H1 (cell line): ENCODE measurements around the gene MOSMO.

Experiments used
- BRCA1 ChIP-seq: IDR thresholded peaks from 2 replicates; pipeline ENCODE4 v1.6.1; 2012; ENCODE audit warnings: low read depth, low read length, improper control_type of control experiment
- CTCF ChIP-seq, 3 experiments: IDR thresholded peaks; 1 replicate in 2 of 3; 2 replicates in 1 of 3; pipeline versions ENCODE4 v1.5.1 to v1.6.1; 2011; ENCODE audit warnings: low read length in 3 of 3, mild to moderate bottlenecking in 3 of 3, inconsistent platforms in 2 of 3, low read depth in 1 of 3, moderate library complexity in 1 of 3; ENCODE audit not compliant: insufficient read depth in 1 of 3; ENCODE audit errors: control extremely low read depth in 1 of 3
- EP300 ChIP-seq, 2 experiments: IDR thresholded peaks; 1 replicate in 1 of 2; 2 replicates in 1 of 2; pipeline ENCODE4 v1.6.1; 2011 to 2012; ENCODE audit warnings: low read depth in 2 of 2, low read length in 2 of 2, mild to moderate bottlenecking in 2 of 2, borderline replicate concordance in 1 of 2, inconsistent platforms in 1 of 2, moderate library complexity in 1 of 2
- EZH2 ChIP-seq: fragments of 200-600 bp; sonication (generic); IDR thresholded peaks from 2 replicates; pipeline ENCODE4 v1.7.1; 2012; ENCODE audit warnings: low read depth, mild to moderate bottlenecking, moderate library complexity, low read length, inconsistent platforms; ENCODE audit not compliant: severe bottlenecking
- POLR2A ChIP-seq, 2 experiments: IDR thresholded peaks; 1 replicate in 1 of 2; 2 replicates in 1 of 2; pipeline ENCODE4 v1.6.1; 2011; ENCODE audit warnings: low read depth in 2 of 2, low read length in 2 of 2, mild to moderate bottlenecking in 2 of 2; ENCODE audit errors: control extremely low read depth in 1 of 2
- SIN3A ChIP-seq, 2 experiments: IDR thresholded peaks in 1 of 2; conservative IDR thresholded peaks in 1 of 2; 2 replicates each; pipeline ENCODE4 v1.6.1; 2011 to 2012; ENCODE audit warnings: low read length in 2 of 2, improper control_type of control experiment in 1 of 2, low read depth in 1 of 2, mild to moderate bottlenecking in 1 of 2

GRCh38 chr16:22103441-22103840 is 95.5 kb downstream of the MOSMO start:
- TF ChIP-seq POLR2A (IDR thresholded peaks at IDR 0.05; ENCODE audit: control extremely low read depth in 1 of 2, low read depth in 2 of 2, low read length in 2 of 2) (no peak), CTCF (IDR thresholded peaks at IDR 0.05; ENCODE audit: control extremely low read depth in 1 of 3, insufficient read depth in 1 of 3, low read depth in 1 of 3, low read length in 3 of 3) (no peak), BRCA1 (no peak), EP300 (IDR thresholded peaks at IDR 0.05; ENCODE audit: borderline replicate concordance in 1 of 2, low read depth in 2 of 2, low read length in 2 of 2) (no peak), EZH2 (no peak), SIN3A (conservative IDR thresholded peaks at IDR 0.05 in 1 of 2, IDR thresholded peaks at IDR 0.05 in 1 of 2; ENCODE audit: low read depth in 1 of 2, low read length in 2 of 2) (no peak)
